Neural progenitor cell (in vitro differentiated cells): ENCODE results near the gene EDAR. TPM values are rescaled to one million over a fixed set of nuclear protein-coding genes. Genes with fewer than 3 reads are reported as not detected.

Experiments
- DNase-seq: peaks from one replicate; pipeline ENCODE4 v3.0.0-alpha.2; 2016; ENCODE audit warnings: low spot score
- H2AFZ ChIP-seq: fragments of 200-600 bp; sonication (generic); replicated peaks from 2 replicates; pipeline ENCODE4 v1.6.1; 2016; ENCODE audit warnings: antibody characterized with exemption
- H3F3A ChIP-seq: fragments of 200-600 bp; sonication (generic); 2 replicates; pipeline ENCODE4 v1.6.1; 2016; ENCODE audit warnings: antibody characterized with exemption, low read depth
- H3K27ac ChIP-seq: fragments of 200-600 bp; sonication (generic); 2 replicates; pipeline ENCODE4 v1.5.1; 2016; ENCODE audit warnings: mild to moderate bottlenecking
- H3K27me3 ChIP-seq: fragments of 200-600 bp; sonication (generic); 2 replicates; pipeline ENCODE4 v1.6.1; 2016; ENCODE audit warnings: mild to moderate bottlenecking, moderate library complexity
- H3K36me3 ChIP-seq: fragments of 200-600 bp; sonication (generic); 2 replicates; pipeline ENCODE4 v1.5.1; 2016
- H3K4me1 ChIP-seq: fragments of 200-600 bp; sonication (generic); 2 replicates; pipeline ENCODE4 v1.6.1; 2016; ENCODE audit warnings: mixed run types
- H3K4me2 ChIP-seq: fragments of 200-600 bp; sonication (generic); 2 replicates; pipeline ENCODE4 v1.6.1; 2016
- H3K4me3 ChIP-seq: fragments of 200-600 bp; sonication (generic); 2 replicates; pipeline ENCODE4 v1.5.1; 2016
- H3K79me2 ChIP-seq: fragments of 200-600 bp; sonication (generic); 2 replicates; pipeline ENCODE4 v1.6.1; 2016; ENCODE audit warnings: low read depth
- H3K9ac ChIP-seq: fragments of 200-600 bp; sonication (generic); 2 replicates; pipeline ENCODE4 v1.6.1; 2016
- H3K9me3 ChIP-seq: fragments of 200-600 bp; sonication (generic); 2 replicates; pipeline ENCODE4 v1.5.1; 2016; ENCODE audit warnings: low read depth
- H4K20me1 ChIP-seq: fragments of 200-600 bp; sonication (generic); 2 replicates; pipeline ENCODE4 v1.6.1; 2016; ENCODE audit warnings: low read depth
- H3K27ac Mint-ChIP-seq: 3 replicates; pipeline ENCODE4 v1.8.0; 2021; ENCODE audit warnings: mixed read lengths
- H3K27me3 Mint-ChIP-seq: 2 replicates; pipeline ENCODE4 v1.8.0; 2022; ENCODE audit warnings: low read depth, mild to moderate bottlenecking, inconsistent platforms, moderate library complexity, mixed read lengths; ENCODE audit not compliant: insufficient read depth
- H3K36me3 Mint-ChIP-seq: 3 replicates; pipeline ENCODE4 v1.8.0; 2021; ENCODE audit warnings: mixed read lengths
- H3K4me1 Mint-ChIP-seq: 3 replicates; pipeline ENCODE4 v1.8.0; 2021; ENCODE audit warnings: mixed read lengths
- H3K4me3 Mint-ChIP-seq: 3 replicates; pipeline ENCODE4 v1.8.0; 2021; ENCODE audit warnings: mild to moderate bottlenecking, moderate library complexity, mixed read lengths
- H3K9me3 Mint-ChIP-seq: 3 replicates; pipeline ENCODE4 v1.8.0; 2020; ENCODE audit warnings: mixed read lengths
- CTCF ChIP-seq: fragments of 200-600 bp; sonication (generic); IDR thresholded peaks from 2 replicates; pipeline ENCODE4 v1.5.1; 2017; ENCODE audit warnings: antibody characterized with exemption, mild to moderate bottlenecking
- EZH2 ChIP-seq: fragments of 200-600 bp; sonication (generic); IDR thresholded peaks from 2 replicates; pipeline ENCODE4 v1.6.1; 2017; ENCODE audit warnings: antibody characterized with exemption, mild to moderate bottlenecking, moderate library complexity
- EZH2phosphoT487 ChIP-seq: fragments of 200-600 bp; sonication (generic); IDR thresholded peaks from 2 replicates; pipeline ENCODE4 v1.6.1; 2017; ENCODE audit warnings: antibody characterized with exemption
- total RNA-seq: library from RNA; depleted of rRNA; stranded (reverse); fragments of >200 nt; gene quantifications from 2 replicates; pipeline ENCODE4 v1.2.3, GENCODE V29; 2015; ENCODE audit warnings: low replicate concordance

The EDAR gene
- total RNA-seq, 1 donor from 2014 or later, result not detected

DNA sequence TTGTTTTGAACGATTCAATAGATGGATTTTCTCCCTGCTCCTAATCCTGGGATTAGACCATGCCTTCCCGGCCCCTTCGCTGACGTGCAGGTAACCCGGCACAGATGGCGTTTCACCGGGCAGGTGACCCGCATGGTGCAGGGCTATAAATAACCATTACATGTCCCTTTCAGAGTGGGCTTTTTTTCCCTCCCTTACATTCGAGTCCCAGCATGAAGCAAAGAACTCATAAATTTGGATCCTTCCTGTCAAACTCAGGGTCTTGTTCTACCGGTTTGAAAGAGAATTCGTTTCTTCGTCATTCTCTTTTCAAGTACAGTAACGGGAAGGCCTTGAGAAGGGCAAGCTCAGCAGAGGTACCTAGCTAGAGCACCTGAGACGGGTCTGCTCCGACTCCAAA lies 46.1 kb downstream of the EDAR start:
- Histone ChIP-seq H2AFZ (no peak overlapping the region), H3F3A (no peaks in the 10 kb centered on the region), H3K9ac (no peak overlapping the region), H3K4me1 (no peaks in the 10 kb centered on the region), H3K27me3 (peaks cover 32% of the 10 kb centered on the region), H3K27ac (no peak overlapping the region), H4K20me1 (no peaks in the 10 kb centered on the region), H3K9me3 (peaks cover 2% of the 10 kb centered on the region), H3K36me3 (no peaks in the 10 kb centered on the region), H3K4me3 (no peak overlapping the region), H3K79me2 (no peaks in the 10 kb centered on the region), H3K4me2 (no peak overlapping the region)
- Mint-ChIP-seq H3K9me3 (peaks cover 31% of the 10 kb centered on the region), H3K4me3 (no peak overlapping the region), H3K4me1 (peaks cover 14% of the 10 kb centered on the region), H3K36me3 (peaks cover 9% of the 10 kb centered on the region), H3K27ac (no peak overlapping the region), H3K27me3 (peaks cover 17% of the 10 kb centered on the region)
- DNase-seq, result no peak
- TF ChIP-seq EZH2phosphoT487 (no peak), CTCF (no peak), EZH2 (no peak)

DNA sequence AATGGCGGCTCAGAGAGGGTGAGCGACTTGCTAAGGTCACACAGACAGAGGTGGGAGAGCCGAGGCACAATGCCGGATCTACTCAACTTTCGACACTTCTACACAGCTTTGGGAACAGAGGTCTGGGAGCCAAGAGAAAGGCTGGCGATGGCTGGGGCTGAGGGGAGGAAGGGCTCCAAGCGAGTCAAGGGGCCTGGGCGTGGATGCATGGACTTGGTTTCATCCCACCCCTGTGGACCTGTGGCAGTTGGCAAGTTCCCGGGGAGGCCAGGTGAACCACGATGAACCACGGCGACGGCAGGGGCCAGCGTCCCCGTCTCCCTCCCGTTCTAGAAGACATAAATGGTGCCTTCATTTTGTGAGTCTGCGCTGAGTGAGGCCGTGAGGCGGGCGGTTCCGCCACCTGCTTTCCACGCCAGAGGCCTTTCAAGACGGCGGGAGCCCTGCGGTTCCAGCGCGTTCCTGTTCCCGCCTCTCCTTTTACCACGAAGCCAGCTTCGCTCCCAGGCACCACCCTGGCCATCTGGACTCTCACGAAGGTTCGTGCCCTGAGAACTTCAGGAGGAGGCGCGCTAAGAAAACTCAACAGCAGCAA lies 46.7 kb downstream of the EDAR start:
- Histone ChIP-seq H3K4me1 (no peaks in the 10 kb centered on the region), H3K4me2 (no peak overlapping the region), H3K79me2 (no peaks in the 10 kb centered on the region), H3K9ac (no peak overlapping the region), H3K27me3 (peaks cover 38% of the 10 kb centered on the region), H2AFZ (no peak overlapping the region), H3K27ac (no peak overlapping the region), H3K36me3 (no peaks in the 10 kb centered on the region), H3F3A (no peaks in the 10 kb centered on the region), H4K20me1 (no peaks in the 10 kb centered on the region), H3K4me3 (no peak overlapping the region), H3K9me3 (peaks cover 2% of the 10 kb centered on the region)
- no peak overlapping the region for H3K4me3 Mint-ChIP-seq
- no peak overlapping the region for H3K27ac Mint-ChIP-seq
- H3K4me1 Mint-ChIP-seq, result peaks cover 18% of the 10 kb centered on the region
- TF ChIP-seq EZH2 (no peak), EZH2phosphoT487 (no peak)
- H3K36me3 Mint-ChIP-seq, result peaks cover 7% of the 10 kb centered on the region
- peaks cover 16% of the 10 kb centered on the region for H3K27me3 Mint-ChIP-seq
- DNase-seq, result no peak
- peaks cover 27% of the 10 kb centered on the region for H3K9me3 Mint-ChIP-seq

DNA sequence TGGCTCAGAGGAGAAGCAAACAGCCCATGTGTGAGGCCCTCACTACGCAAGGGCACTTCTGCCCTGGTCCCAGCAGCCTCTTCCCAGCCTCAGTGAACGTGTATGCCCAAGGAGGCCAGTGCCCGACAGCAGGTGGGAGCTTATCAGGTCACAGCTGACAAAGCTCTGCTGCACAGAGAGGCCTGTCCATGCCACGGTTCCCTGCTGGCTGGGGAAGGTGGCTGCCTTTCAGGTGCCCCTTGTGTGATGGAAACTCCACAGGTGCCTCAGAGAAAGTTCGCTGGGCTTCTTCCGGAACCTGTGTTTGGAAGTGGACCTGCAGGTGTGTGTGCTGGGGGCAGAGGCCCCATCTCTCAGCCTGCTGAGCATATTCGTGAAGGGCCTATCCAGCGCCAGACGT lies 47.3 kb downstream of the EDAR start:
- no peaks in the 10 kb centered on the region for H3K36me3 ChIP-seq
- Mint-ChIP-seq H3K27me3 (peaks cover 16% of the 10 kb centered on the region), H3K9me3 (peaks cover 21% of the 10 kb centered on the region), H3K36me3 (peaks cover 2% of the 10 kb centered on the region), H3K4me3 (no peak overlapping the region), H3K4me1 (peaks cover 23% of the 10 kb centered on the region), H3K27ac (no peak overlapping the region)
- H3K9ac ChIP-seq, result no peak overlapping the region
- H3K4me2 ChIP-seq, result no peak overlapping the region
- TF ChIP-seq EZH2phosphoT487 (no peak), EZH2 (no peak), CTCF (no peak)
- H3K27me3 ChIP-seq, result peaks cover 43% of the 10 kb centered on the region
- no peaks in the 10 kb centered on the region for H3K9me3 ChIP-seq
- DNase-seq, result no peak
- H3K4me3 ChIP-seq, result no peak overlapping the region
- H3K79me2 ChIP-seq, result no peaks in the 10 kb centered on the region
- no peaks in the 10 kb centered on the region for H3F3A ChIP-seq
- no peak overlapping the region for H2AFZ ChIP-seq
- H4K20me1 ChIP-seq, result no peaks in the 10 kb centered on the region
- no peaks in the 10 kb centered on the region for H3K4me1 ChIP-seq
- no peak overlapping the region for H3K27ac ChIP-seq

DNA sequence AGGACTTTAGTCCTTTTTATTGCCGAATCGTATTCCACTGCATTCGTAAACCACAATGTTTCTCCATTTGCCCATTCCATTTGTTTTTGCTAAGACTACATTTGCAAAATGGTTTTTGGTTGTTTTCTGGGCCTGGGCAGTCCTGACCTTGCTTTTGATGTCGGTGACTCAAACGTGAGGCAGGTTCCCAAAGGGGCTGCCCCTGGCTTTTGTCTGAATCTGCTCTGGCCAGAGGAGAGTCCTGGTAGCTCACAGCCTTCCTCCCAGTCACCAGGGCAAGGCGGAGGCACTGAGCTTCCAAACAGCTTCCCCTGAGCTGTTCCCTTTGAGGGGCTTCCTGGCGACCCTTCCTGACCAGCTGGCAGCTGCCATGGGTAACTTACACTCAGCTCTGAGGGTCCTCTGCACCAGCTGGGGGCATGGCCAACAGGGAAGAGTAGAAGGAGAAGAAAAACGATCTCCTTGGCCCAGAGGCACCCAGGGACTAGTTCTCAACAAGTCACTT lies 47.8 kb downstream of the EDAR start:
- no peak overlapping the region for H3K27ac Mint-ChIP-seq
- peaks cover 16% of the 10 kb centered on the region for H3K9me3 Mint-ChIP-seq
- no peak for TF ChIP-seq EZH2phosphoT487
- TF ChIP-seq CTCF, result no peak
- TF ChIP-seq EZH2, result no peak
- no peak overlapping the region for H2AFZ ChIP-seq
- no peaks in the 10 kb centered on the region for H3K36me3 ChIP-seq
- no peak for DNase-seq
- peaks cover 28% of the 10 kb centered on the region for H3K4me1 Mint-ChIP-seq
- no peak overlapping the region for H3K4me3 ChIP-seq
- H3K4me2 ChIP-seq, result no peak overlapping the region
- H3K9me3 ChIP-seq, result no peaks in the 10 kb centered on the region
- H3K27me3 Mint-ChIP-seq, result peaks cover 14% of the 10 kb centered on the region
- H3K4me3 Mint-ChIP-seq, result no peak overlapping the region
- no peaks in the 10 kb centered on the region for H3F3A ChIP-seq
- peaks cover 49% of the 10 kb centered on the region for H3K27me3 ChIP-seq
- peaks cover 1% of the 10 kb centered on the region for H3K36me3 Mint-ChIP-seq
- no peak overlapping the region for H3K9ac ChIP-seq
- H3K27ac ChIP-seq, result no peak overlapping the region
- H3K79me2 ChIP-seq, result no peaks in the 10 kb centered on the region
- H4K20me1 ChIP-seq, result no peaks in the 10 kb centered on the region
- peaks cover under 1% of the 10 kb centered on the region for H3K4me1 ChIP-seq
